Mesendoderm (in vitro differentiated cells): Measurements from ENCODE around the gene OTUB2.

Source experiments
- DNase-seq: peaks from one replicate; pipeline ENCODE4 v3.0.0; 2013
- H2AK5ac ChIP-seq: 2 replicates; pipeline ENCODE4 v1.6.1; 2013; ENCODE audit warnings: low read length, inconsistent platforms
- H2BK120ac ChIP-seq: 2 replicates; pipeline ENCODE4 v1.6.1; 2013; ENCODE audit warnings: low read depth, mild to moderate bottlenecking, low read length, moderate library complexity, mixed read lengths
- H2BK15ac ChIP-seq: replicated peaks from 2 replicates; pipeline ENCODE4 v1.6.1; 2013; ENCODE audit warnings: low read depth, mild to moderate bottlenecking, moderate library complexity
- H2BK5ac ChIP-seq: 2 replicates; pipeline ENCODE4 v1.6.1; 2013; ENCODE audit warnings: low read length, inconsistent platforms
- H3K18ac ChIP-seq: 2 replicates; pipeline ENCODE4 v1.6.1; 2013; ENCODE audit warnings: mild to moderate bottlenecking, low read length, mixed read lengths
- H3K23ac ChIP-seq: one replicate; pipeline ENCODE4 v1.6.1; 2013; ENCODE audit warnings: low read length
- H3K27ac ChIP-seq: 2 replicates; pipeline ENCODE4 v1.5.1; 2013; ENCODE audit warnings: low read depth, mild to moderate bottlenecking, inconsistent platforms, low read length, moderate library complexity
- H3K27me3 ChIP-seq: 2 replicates; pipeline ENCODE4 v1.6.1; 2013; ENCODE audit warnings: low read length, control low read depth, mild to moderate bottlenecking, inconsistent platforms; ENCODE audit not compliant: insufficient read depth, poor library complexity
- H3K36me3 ChIP-seq: 2 replicates; pipeline ENCODE4 v1.6.1; 2013; ENCODE audit warnings: low read length, inconsistent platforms; ENCODE audit not compliant: control insufficient read depth, insufficient read depth
- H3K4ac ChIP-seq: one replicate; pipeline ENCODE4 v1.6.1; 2013; ENCODE audit warnings: low read depth, mild to moderate bottlenecking, low read length, moderate library complexity
- H3K4me1 ChIP-seq: 2 replicates; pipeline ENCODE4 v1.6.1; 2013; ENCODE audit warnings: low read depth, low read length, inconsistent platforms; ENCODE audit not compliant: control insufficient read depth
- H3K4me2 ChIP-seq: 2 replicates; pipeline ENCODE4 v1.6.1; 2013; ENCODE audit warnings: low read length
- H3K4me3 ChIP-seq: 2 replicates; pipeline ENCODE4 v1.5.1; 2013; ENCODE audit warnings: mild to moderate bottlenecking, low read length
- H3K56ac ChIP-seq: one replicate; pipeline ENCODE4 v1.6.1; 2013; ENCODE audit warnings: low read length
- H3K79me1 ChIP-seq: 2 replicates; pipeline ENCODE4 v1.6.1; 2013; ENCODE audit warnings: low read length, inconsistent platforms
- H3K79me2 ChIP-seq: 2 replicates; pipeline ENCODE4 v1.6.1; 2013; ENCODE audit warnings: mild to moderate bottlenecking, low read length; ENCODE audit not compliant: control insufficient read depth, insufficient read depth
- H3K9ac ChIP-seq: 2 replicates; pipeline ENCODE4 v1.6.1; 2013; ENCODE audit warnings: low read length, inconsistent platforms
- H4K5ac ChIP-seq: one replicate; pipeline ENCODE4 v1.6.1; 2013; ENCODE audit warnings: low read length
- H4K8ac ChIP-seq: one replicate; pipeline ENCODE4 v1.6.1; 2013; ENCODE audit warnings: low read depth, mild to moderate bottlenecking, control low read depth, low read length, moderate library complexity
- WGBS: extraction: QIAGEN DNeasy Blood & Tissue Kit; methylation state at CpG from one replicate; pipeline ENCODE4 v1.1.7; 2013; ENCODE audit warnings: low lambda C conversion rate, missing lambda C conversion rate; ENCODE audit not compliant: insufficient coverage; ENCODE audit errors: extremely low coverage; 5-methylcytosine and 5-hydroxymethylcytosine counted together

OTUB2 gene

DNA sequence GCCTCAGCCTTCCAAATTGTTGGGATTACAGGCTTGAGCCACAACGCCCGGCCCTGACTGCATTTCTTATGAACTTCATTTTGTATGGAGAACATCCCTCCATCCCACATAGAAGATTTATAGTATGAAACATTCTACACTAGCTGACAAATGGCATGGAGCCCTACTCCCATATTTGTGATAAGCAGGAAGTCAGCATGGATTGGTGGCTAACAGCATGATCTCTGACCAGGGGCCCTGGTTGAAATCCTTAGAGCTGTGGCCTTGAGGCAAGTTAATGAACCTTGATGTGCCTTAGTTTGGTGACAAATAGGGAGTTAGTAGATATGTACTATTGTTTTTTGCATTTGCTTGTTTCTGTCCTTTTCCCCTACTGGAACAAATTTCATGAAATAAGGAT lies 67.3 kb downstream of the OTUB2 start:
- Histone ChIP-seq H3K27ac (no peak overlapping the region), H2BK120ac (no peak overlapping the region), H4K5ac (no peak overlapping the region), H3K4me2 (no peak overlapping the region), H2BK5ac (no peak overlapping the region), H3K23ac (no peak overlapping the region), H3K4ac (no peak overlapping the region), H3K79me1 (no peaks in the 10 kb centered on the region), H3K79me2 (no peaks in the 10 kb centered on the region), H4K8ac (no peak overlapping the region), H3K9ac (no peak overlapping the region), H2AK5ac (no peak overlapping the region), H3K56ac (no peak overlapping the region), H3K36me3 (no peaks in the 10 kb centered on the region), H2BK15ac (no peak overlapping the region), H3K27me3 (no peaks in the 10 kb centered on the region), H3K4me3 (no peak overlapping the region), H3K4me1 (no peaks in the 10 kb centered on the region), H3K18ac (no peak overlapping the region)
- no peak for DNase-seq
- no CpG with 5 or more reads among the region's 2 CpGs for WGBS

DNA sequence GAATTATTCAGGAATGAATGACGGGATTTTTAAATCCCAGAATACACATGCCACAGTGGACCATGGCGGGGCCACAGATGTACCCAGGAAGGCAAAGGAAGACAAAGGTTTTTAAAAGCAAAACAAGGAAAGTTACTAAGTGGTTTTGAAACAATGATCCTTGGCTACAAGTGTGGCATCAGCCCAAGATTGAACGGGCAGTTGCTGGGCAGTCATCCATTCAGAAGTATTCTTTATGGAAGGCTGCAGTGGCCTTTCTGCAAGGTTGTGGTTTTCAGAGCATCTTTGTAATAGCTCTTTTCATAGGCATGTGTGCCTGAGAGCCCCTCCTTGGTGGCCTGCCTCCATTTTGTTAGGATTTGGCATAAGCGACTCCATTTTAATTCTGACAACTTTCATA lies 71.0 kb downstream of the OTUB2 start:
- Histone ChIP-seq H3K4me2 (no peak overlapping the region), H4K5ac (no peak overlapping the region), H3K27ac (no peak overlapping the region), H2BK15ac (no peak overlapping the region), H4K8ac (no peak overlapping the region), H3K23ac (no peak overlapping the region), H3K4ac (no peak overlapping the region), H3K79me1 (no peaks in the 10 kb centered on the region), H3K18ac (no peak overlapping the region), H3K36me3 (no peaks in the 10 kb centered on the region), H2AK5ac (no peak overlapping the region), H2BK5ac (no peak overlapping the region), H3K79me2 (no peaks in the 10 kb centered on the region), H3K4me1 (no peaks in the 10 kb centered on the region), H3K9ac (no peak overlapping the region), H3K56ac (no peak overlapping the region), H2BK120ac (no peak overlapping the region), H3K4me3 (no peak overlapping the region), H3K27me3 (no peaks in the 10 kb centered on the region)
- no peak for DNase-seq
- no CpG with 5 or more reads among the region's 4 CpGs for WGBS
